ENCODE data around the gene FXYD1. TPM values are rescaled to one million over a fixed set of nuclear protein-coding genes. Genes with fewer than 3 reads are reported as not detected.

FXYD1 gene
- total RNA-seq, 5 donors from 2014 or later (not counting 1 experiment from before 2014, with no cell fraction given), result 0.70 to 7.7 (median 4.8) TPM

- Histone ChIP-seq H3K4me1 (ENCODE audit: control insufficient read depth in 1 of 2, extremely low read depth in 1 of 2, insufficient read depth in 2 of 2, low read length in 2 of 2) (peaks cover 0 to 9% of the 10 kb centered on the region in 2 experiments), H3K4me3 (ENCODE audit: control insufficient read depth in 1 of 2, extremely low read depth in 1 of 2, low read length in 1 of 2) (no peak overlapping the region), H3K27me3 (replicated peaks in 1 of 2; ENCODE audit: control insufficient read depth in 2 of 2, extremely low read depth in 1 of 2, insufficient read depth in 2 of 2, low read length in 1 of 2) (peaks cover 0 to 15% of the 10 kb centered on the region in 2 experiments), H3K9me3 (no peaks in the 10 kb centered on the region), H3K36me3 (ENCODE audit: control insufficient read depth in 2 of 2, extremely low read depth in 1 of 2, insufficient read depth in 1 of 2, low read length in 1 of 2) (no peaks in the 10 kb centered on the region), H3K27ac (ENCODE audit: low read length) (no peak overlapping the region)
- Mint-ChIP-seq H3K4me3 (no peak overlapping the region), H3K27ac (no peak overlapping the region), H3K9me3 (no peaks in the 10 kb centered on the region), H3K27me3 (peaks cover 0 to 4% of the 10 kb centered on the region in 2 donors), H3K36me3 (no peaks in the 10 kb centered on the region), H3K4me1 (peaks cover 5 to 7% (median 6%) of the 10 kb centered on the region in 3 donors)
- CTCF ChIA-PET, result interaction anchor here in 1 of 2 donors (0.6 kb wide), 2 partner anchors 70 to 155 kb away, joined by 3 to 6 read pairs; no protein-coding TSS in a partner anchor
- ATAC-seq (replicated peaks in 1 of 4) (no peak), DNase-seq (no peak)
- POLR2A ChIA-PET, result no interaction called here
- 81% methylated on average over 8 of the region's 13 CpGs for WGBS (ENCODE audit: insufficient coverage)
These were observed 20.2 kb upstream of the FXYD1 start for GRCh38 chr19:35118268-35119020.

- H3K27ac Mint-ChIP-seq, result no peak overlapping the region
- peaks cover 0 to 15% of the 10 kb centered on the region in 2 experiments for H3K27me3 ChIP-seq (replicated peaks in 1 of 2; ENCODE audit: control insufficient read depth in 2 of 2, extremely low read depth in 1 of 2, insufficient read depth in 2 of 2, low read length in 1 of 2)
- ChIA-PET POLR2A (no interaction called here), CTCF (no interaction called here)
- ATAC-seq (replicated peaks in 1 of 4) (no peak), DNase-seq (no peak)
- H3K27me3 Mint-ChIP-seq, result peaks cover 0 to 4% of the 10 kb centered on the region in 2 donors
- peaks cover 0 to 10% of the 10 kb centered on the region in 2 experiments for H3K4me1 ChIP-seq (ENCODE audit: control insufficient read depth in 1 of 2, extremely low read depth in 1 of 2, insufficient read depth in 2 of 2, low read length in 2 of 2)
- no peaks in the 10 kb centered on the region for H3K9me3 ChIP-seq
- H3K9me3 Mint-ChIP-seq, result no peaks in the 10 kb centered on the region
- peaks cover 9 to 12% (median 11%) of the 10 kb centered on the region in 3 donors for H3K4me1 Mint-ChIP-seq
- H3K4me3 ChIP-seq (ENCODE audit: control insufficient read depth in 1 of 2, extremely low read depth in 1 of 2, low read length in 1 of 2), result no peak overlapping the region
- H3K27ac ChIP-seq (ENCODE audit: low read length), result no peak overlapping the region
- no peaks in the 10 kb centered on the region for H3K36me3 Mint-ChIP-seq
- no peaks in the 10 kb centered on the region for H3K36me3 ChIP-seq (ENCODE audit: control insufficient read depth in 2 of 2, extremely low read depth in 1 of 2, insufficient read depth in 1 of 2, low read length in 1 of 2)
- 55% methylated on average over 12 of the region's 14 CpGs for WGBS (ENCODE audit: insufficient coverage)
- H3K4me3 Mint-ChIP-seq, result no peak overlapping the region
These were observed 19.5 kb upstream of the FXYD1 start for GRCh38 chr19:35119091-35119490.

- peaks cover 12 to 14% (median 12%) of the 10 kb centered on the region in 3 donors for H3K4me1 Mint-ChIP-seq
- DNase-seq (no peak), ATAC-seq (replicated peaks in 1 of 4) (no peak)
- Histone ChIP-seq H3K27ac (ENCODE audit: low read length) (no peak overlapping the region), H3K27me3 (replicated peaks in 1 of 2; ENCODE audit: control insufficient read depth in 2 of 2, extremely low read depth in 1 of 2, insufficient read depth in 2 of 2, low read length in 1 of 2) (peaks cover 0 to 13% of the 10 kb centered on the region in 2 experiments), H3K4me3 (ENCODE audit: control insufficient read depth in 1 of 2, extremely low read depth in 1 of 2, low read length in 1 of 2) (no peak overlapping the region), H3K9me3 (no peaks in the 10 kb centered on the region), H3K4me1 (ENCODE audit: control insufficient read depth in 1 of 2, extremely low read depth in 1 of 2, insufficient read depth in 2 of 2, low read length in 2 of 2) (peaks cover 0 to 12% of the 10 kb centered on the region in 2 experiments), H3K36me3 (ENCODE audit: control insufficient read depth in 2 of 2, extremely low read depth in 1 of 2, insufficient read depth in 1 of 2, low read length in 1 of 2) (no peaks in the 10 kb centered on the region)
- no peaks in the 10 kb centered on the region for H3K9me3 Mint-ChIP-seq
- peaks cover 0 to 1% of the 10 kb centered on the region in 2 donors for H3K27me3 Mint-ChIP-seq
- ChIA-PET POLR2A (no interaction called here), CTCF (no interaction called here)
- no peak overlapping the region for H3K27ac Mint-ChIP-seq
- H3K36me3 Mint-ChIP-seq, result no peaks in the 10 kb centered on the region
- 90% methylated on average over 4 of the region's 9 CpGs for WGBS (ENCODE audit: insufficient coverage)
- no peak overlapping the region for H3K4me3 Mint-ChIP-seq
These were observed 19.0 kb upstream of the FXYD1 start for GRCh38 chr19:35119578-35120155.

GRCh38 chr19:35120492-35120891 lies 18.1 kb upstream of the FXYD1 start:
- ChIA-PET POLR2A (no interaction called here), CTCF (no interaction called here)
- Mint-ChIP-seq H3K27ac (no peak overlapping the region), H3K4me3 (no peak overlapping the region), H3K9me3 (no peaks in the 10 kb centered on the region), H3K36me3 (no peaks in the 10 kb centered on the region), H3K4me1 (peaks cover 14 to 15% (median 14%) of the 10 kb centered on the region in 3 donors), H3K27me3 (no peaks in the 10 kb centered on the region)
- peaks cover 0 to 5% of the 10 kb centered on the region in 2 experiments for H3K27me3 ChIP-seq (replicated peaks in 1 of 2; ENCODE audit: control insufficient read depth in 2 of 2, extremely low read depth in 1 of 2, insufficient read depth in 2 of 2, low read length in 1 of 2)
- H3K9me3 ChIP-seq, result no peaks in the 10 kb centered on the region
- H3K36me3 ChIP-seq (ENCODE audit: control insufficient read depth in 2 of 2, extremely low read depth in 1 of 2, insufficient read depth in 1 of 2, low read length in 1 of 2), result no peaks in the 10 kb centered on the region
- no peak for DNase-seq
- no peak overlapping the region for H3K27ac ChIP-seq (ENCODE audit: low read length)
- ATAC-seq (replicated peaks in 1 of 4), result no peak
- H3K4me3 ChIP-seq (ENCODE audit: control insufficient read depth in 1 of 2, extremely low read depth in 1 of 2, low read length in 1 of 2), result no peak overlapping the region
- peaks cover 0 to 12% of the 10 kb centered on the region in 2 experiments for H3K4me1 ChIP-seq (ENCODE audit: control insufficient read depth in 1 of 2, extremely low read depth in 1 of 2, insufficient read depth in 2 of 2, low read length in 2 of 2)
- WGBS (ENCODE audit: insufficient coverage), result 100% methylated on average over 1 of the region's 7 CpGs

- Histone ChIP-seq H3K36me3 (ENCODE audit: control insufficient read depth in 2 of 2, extremely low read depth in 1 of 2, insufficient read depth in 1 of 2, low read length in 1 of 2) (no peaks in the 10 kb centered on the region), H3K9me3 (no peaks in the 10 kb centered on the region), H3K27ac (ENCODE audit: low read length) (no peak overlapping the region), H3K4me3 (ENCODE audit: control insufficient read depth in 1 of 2, extremely low read depth in 1 of 2, low read length in 1 of 2) (no peak overlapping the region), H3K27me3 (replicated peaks in 1 of 2; ENCODE audit: control insufficient read depth in 2 of 2, extremely low read depth in 1 of 2, insufficient read depth in 2 of 2, low read length in 1 of 2) (peaks cover 0 to 5% of the 10 kb centered on the region in 2 experiments), H3K4me1 (ENCODE audit: control insufficient read depth in 1 of 2, extremely low read depth in 1 of 2, insufficient read depth in 2 of 2, low read length in 2 of 2) (peaks cover 0 to 12% of the 10 kb centered on the region in 2 experiments)
- Mint-ChIP-seq H3K9me3 (no peaks in the 10 kb centered on the region), H3K27me3 (no peaks in the 10 kb centered on the region), H3K36me3 (no peaks in the 10 kb centered on the region), H3K4me3 (no peak overlapping the region), H3K27ac (no peak overlapping the region), H3K4me1 (peaks cover 14 to 18% (median 14%) of the 10 kb centered on the region in 3 donors)
- ChIA-PET CTCF (no interaction called here), POLR2A (no interaction called here)
- DNase-seq, result no peak
- 96% methylated on average over 3 of the region's 7 CpGs for WGBS (ENCODE audit: insufficient coverage)
- ATAC-seq (replicated peaks in 1 of 4), result no peak
These were observed 17.7 kb upstream of the FXYD1 start for GRCh38 chr19:35120898-35121297.

GRCh38 chr19:35122687-35123551 lies 15.7 kb upstream of the FXYD1 start:
- Mint-ChIP-seq H3K27ac (no peak overlapping the region), H3K4me1 (peaks cover 14 to 18% (median 14%) of the 10 kb centered on the region in 3 donors), H3K9me3 (no peaks in the 10 kb centered on the region), H3K4me3 (no peak overlapping the region), H3K36me3 (no peaks in the 10 kb centered on the region), H3K27me3 (no peaks in the 10 kb centered on the region)
- ChIA-PET POLR2A (no interaction called here), CTCF (no interaction called here)
- Histone ChIP-seq H3K27me3 (replicated peaks in 1 of 2; ENCODE audit: control insufficient read depth in 2 of 2, extremely low read depth in 1 of 2, insufficient read depth in 2 of 2, low read length in 1 of 2) (peaks cover 0 to 5% of the 10 kb centered on the region in 2 experiments), H3K9me3 (no peaks in the 10 kb centered on the region), H3K27ac (ENCODE audit: low read length) (no peak overlapping the region), H3K4me1 (ENCODE audit: control insufficient read depth in 1 of 2, extremely low read depth in 1 of 2, insufficient read depth in 2 of 2, low read length in 2 of 2) (peaks cover 0 to 12% of the 10 kb centered on the region in 2 experiments), H3K36me3 (ENCODE audit: control insufficient read depth in 2 of 2, extremely low read depth in 1 of 2, insufficient read depth in 1 of 2, low read length in 1 of 2) (no peaks in the 10 kb centered on the region), H3K4me3 (ENCODE audit: control insufficient read depth in 1 of 2, extremely low read depth in 1 of 2, low read length in 1 of 2) (no peak overlapping the region)
- ATAC-seq (replicated peaks in 1 of 4) (no peak), DNase-seq (no peak)
- 95% methylated on average over 7 of the region's 19 CpGs for WGBS (ENCODE audit: insufficient coverage)

Measured in T-cell (primary cell).